Trophoblast cell (in vitro differentiated cells and primary cell): ENCODE data around the gene SDHA.
"Not testable (repeated sequence)": the region's sequence is repeated elsewhere in the genome, so short reads cannot be mapped to it uniquely, and the experiment has no call there.

Source experiments
- DNase-seq, 2 donors: peaks; one replicate each; pipeline ENCODE4 v3.0.0-alpha.2; 2016
- H2AFZ ChIP-seq: 2 replicates; pipeline ENCODE4 v1.6.1; 2013; ENCODE audit warnings: low read length, moderate library complexity, mild to moderate bottlenecking; ENCODE audit not compliant: insufficient read depth, poor library complexity
- H2AK5ac ChIP-seq: 2 replicates; pipeline ENCODE4 v1.6.1; 2013; ENCODE audit warnings: mild to moderate bottlenecking, low read length
- H2BK120ac ChIP-seq: 2 replicates; pipeline ENCODE4 v1.6.1; 2013; ENCODE audit warnings: low read length, mild to moderate bottlenecking, moderate library complexity; ENCODE audit not compliant: insufficient read depth, poor library complexity
- H2BK12ac ChIP-seq: 2 replicates; pipeline ENCODE4 v1.6.1; 2013; ENCODE audit warnings: mild to moderate bottlenecking, low read length, moderate library complexity
- H2BK5ac ChIP-seq: 2 replicates; pipeline ENCODE4 v1.6.1; 2013; ENCODE audit warnings: low read length, low read depth, moderate library complexity, mild to moderate bottlenecking; ENCODE audit not compliant: poor library complexity
- H3K14ac ChIP-seq: 2 replicates; pipeline ENCODE4 v1.6.1; 2013; ENCODE audit warnings: mild to moderate bottlenecking, low read length
- H3K18ac ChIP-seq: 2 replicates; pipeline ENCODE4 v1.6.1; 2013; ENCODE audit warnings: mild to moderate bottlenecking, low read length
- H3K23ac ChIP-seq: 2 replicates; pipeline ENCODE4 v1.6.1; 2013; ENCODE audit warnings: low read length
- H3K27ac ChIP-seq: 2 replicates; pipeline ENCODE4 v1.5.1; 2013; ENCODE audit warnings: low read depth, mild to moderate bottlenecking, inconsistent platforms, low read length, moderate library complexity
- H3K27me3 ChIP-seq: 2 replicates; pipeline ENCODE4 v1.6.1; 2013; ENCODE audit warnings: inconsistent platforms, mild to moderate bottlenecking, low read length, moderate library complexity; ENCODE audit not compliant: insufficient read depth
- H3K36me3 ChIP-seq, 2 experiments: 1 replicate in 1 of 2; 2 replicates in 1 of 2; pipeline ENCODE4 v1.6.1; 2013; ENCODE audit warnings: low read length in 2 of 2, mild to moderate bottlenecking in 2 of 2, moderate library complexity in 1 of 2; ENCODE audit not compliant: insufficient read depth in 2 of 2, control insufficient read depth in 1 of 2
- H3K4ac ChIP-seq: 2 replicates; pipeline ENCODE4 v1.6.1; 2013; ENCODE audit warnings: low read depth, mild to moderate bottlenecking, low read length, moderate library complexity
- H3K4me1 ChIP-seq, 2 experiments: 1 replicate in 1 of 2; 2 replicates in 1 of 2; pipeline ENCODE4 v1.6.1; 2013; ENCODE audit warnings: low read length in 2 of 2, mild to moderate bottlenecking in 2 of 2, moderate library complexity in 1 of 2; ENCODE audit not compliant: insufficient read depth in 2 of 2, control insufficient read depth in 1 of 2
- H3K4me2 ChIP-seq: 2 replicates; pipeline ENCODE4 v1.6.1; 2013; ENCODE audit warnings: inconsistent platforms, mild to moderate bottlenecking, low read length, moderate library complexity
- H3K4me3 ChIP-seq: 2 replicates; pipeline ENCODE4 v1.5.1; 2013; ENCODE audit warnings: mild to moderate bottlenecking, low read depth, low read length, inconsistent platforms
- H3K79me1 ChIP-seq: one replicate; pipeline ENCODE4 v1.6.1; 2013; ENCODE audit warnings: low read length
- H3K79me2 ChIP-seq: 2 replicates; pipeline ENCODE4 v1.6.1; 2013; ENCODE audit warnings: low read length, mild to moderate bottlenecking; ENCODE audit not compliant: control insufficient read depth, insufficient read depth, poor library complexity
- H3K9ac ChIP-seq: 2 replicates; pipeline ENCODE4 v1.6.1; 2013; ENCODE audit warnings: mild to moderate bottlenecking, low read length
- H3K9me3 ChIP-seq: 2 replicates; pipeline ENCODE4 v1.6.1; 2013; ENCODE audit warnings: low read depth, mild to moderate bottlenecking, control low read depth, inconsistent platforms, low read length; ENCODE audit not compliant: insufficient read depth
- H4K12ac ChIP-seq: 2 replicates; pipeline ENCODE4 v1.6.1; 2013; ENCODE audit warnings: low read depth, mild to moderate bottlenecking, low read length, moderate library complexity
- H4K8ac ChIP-seq: 2 replicates; pipeline ENCODE4 v1.6.1; 2013; ENCODE audit warnings: low read depth, mild to moderate bottlenecking, low read length, moderate library complexity
- H4K91ac ChIP-seq: one replicate; pipeline ENCODE4 v1.6.1; 2013; ENCODE audit warnings: low read depth, mild to moderate bottlenecking, low read length, moderate library complexity
- WGBS: extraction: QIAGEN DNeasy Blood & Tissue Kit; methylation state at CpG from one replicate; pipeline ENCODE4 v1.1.7; 2013; ENCODE audit warnings: missing lambda C conversion rate; ENCODE audit not compliant: insufficient read length, insufficient coverage; ENCODE audit errors: extremely low coverage; 5-methylcytosine and 5-hydroxymethylcytosine counted together

Gene SDHA

DNA sequence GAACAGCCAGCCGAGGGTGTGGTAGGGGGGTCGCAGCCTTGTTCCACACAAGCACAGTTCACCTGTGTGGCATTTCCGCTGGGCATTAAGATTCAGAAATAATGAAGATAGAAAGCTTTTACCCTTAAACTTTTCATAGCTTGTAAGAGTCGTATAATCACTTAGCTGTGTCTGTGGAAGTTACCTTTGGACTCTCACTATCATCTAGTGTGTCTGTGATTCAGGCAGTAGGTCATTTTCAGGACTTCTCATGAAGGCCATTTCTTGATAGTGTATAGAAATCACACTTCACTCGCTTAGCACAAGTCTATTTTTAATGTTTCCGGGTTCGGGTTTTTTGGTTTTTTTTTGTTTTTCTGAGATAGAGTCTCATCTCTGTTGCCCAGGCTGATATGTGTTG is 37.0 kb downstream of the SDHA start:
- H3K36me3 ChIP-seq, result peaks cover 49 to 51% of the 10 kb centered on the region in 2 experiments
- not testable (repeated sequence) for H4K12ac ChIP-seq, H2AFZ ChIP-seq, H3K23ac ChIP-seq, H4K8ac ChIP-seq, H3K9ac ChIP-seq, H2BK5ac ChIP-seq, H3K4ac ChIP-seq, H2AK5ac ChIP-seq, H3K79me2 ChIP-seq, H3K79me1 ChIP-seq, H3K4me1 ChIP-seq, H4K91ac ChIP-seq, H3K27ac ChIP-seq, H3K18ac ChIP-seq, H3K27me3 ChIP-seq, DNase-seq, H2BK12ac ChIP-seq, H3K4me2 ChIP-seq, H3K14ac ChIP-seq, H3K4me3 ChIP-seq, H2BK120ac ChIP-seq
- peaks cover 11% of the 10 kb centered on the region for H3K9me3 ChIP-seq
- no CpG with 5 or more reads among the region's 7 CpGs for WGBS

DNA sequence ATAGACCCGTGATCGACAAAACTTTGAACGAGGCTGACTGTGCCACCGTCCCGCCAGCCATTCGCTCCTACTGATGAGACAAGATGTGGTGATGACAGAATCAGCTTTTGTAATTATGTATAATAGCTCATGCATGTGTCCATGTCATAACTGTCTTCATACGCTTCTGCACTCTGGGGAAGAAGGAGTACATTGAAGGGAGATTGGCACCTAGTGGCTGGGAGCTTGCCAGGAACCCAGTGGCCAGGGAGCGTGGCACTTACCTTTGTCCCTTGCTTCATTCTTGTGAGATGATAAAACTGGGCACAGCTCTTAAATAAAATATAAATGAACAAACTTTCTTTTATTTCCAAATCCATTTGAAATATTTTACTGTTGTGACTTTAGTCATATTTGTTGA is 38.2 kb downstream of the SDHA start:
- not testable (repeated sequence) for H2BK5ac ChIP-seq, H4K12ac ChIP-seq, H4K91ac ChIP-seq, H3K4me2 ChIP-seq, H3K23ac ChIP-seq, H3K4me3 ChIP-seq, H3K4me1 ChIP-seq, H3K14ac ChIP-seq, H3K18ac ChIP-seq, H2AK5ac ChIP-seq, H2AFZ ChIP-seq, H3K9ac ChIP-seq, H2BK120ac ChIP-seq, H2BK12ac ChIP-seq, DNase-seq, H3K79me2 ChIP-seq, H3K4ac ChIP-seq, H3K27ac ChIP-seq, H3K27me3 ChIP-seq, H3K79me1 ChIP-seq, H4K8ac ChIP-seq
- peaks cover 42 to 47% of the 10 kb centered on the region in 2 experiments for H3K36me3 ChIP-seq
- WGBS, result no CpG with 5 or more reads among the region's 8 CpGs
- H3K9me3 ChIP-seq, result peaks cover 11% of the 10 kb centered on the region

DNA sequence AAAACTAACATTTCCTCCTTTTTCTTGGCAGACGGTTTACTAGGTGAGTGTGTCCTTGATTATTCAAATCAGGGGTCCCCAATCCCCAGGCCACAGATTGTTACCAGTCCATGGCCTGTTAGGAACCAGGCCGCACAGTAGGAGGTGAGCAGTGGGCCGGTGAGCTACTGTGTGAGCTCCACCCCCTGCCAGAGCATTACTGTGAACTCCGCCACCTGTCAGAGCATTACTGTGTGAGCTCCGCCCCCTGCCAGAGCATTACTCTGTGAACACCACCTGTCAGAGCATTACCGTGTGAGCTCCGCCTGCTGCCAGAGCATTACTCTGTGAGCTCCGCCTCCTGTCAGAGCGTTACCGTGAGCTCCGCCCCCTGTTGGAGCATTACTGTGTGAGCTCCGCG is 39.0 kb downstream of the SDHA start:
- Histone ChIP-seq H2AK5ac (no peak overlapping the region), H3K4ac (no peak overlapping the region), H3K18ac (no peak overlapping the region), H4K12ac (no peak overlapping the region), H3K4me3 (no peak overlapping the region), H3K4me1 (no peaks in the 10 kb centered on the region), H2AFZ (no peak overlapping the region), H3K23ac (no peak overlapping the region), H3K9me3 (peaks cover 11% of the 10 kb centered on the region), H4K8ac (no peak overlapping the region), H3K9ac (no peak overlapping the region), H2BK5ac (no peak overlapping the region), H2BK12ac (no peak overlapping the region), H2BK120ac (no peak overlapping the region), H3K27ac (no peak overlapping the region), H3K4me2 (no peak overlapping the region), H3K27me3 (no peaks in the 10 kb centered on the region), H3K79me2 (no peaks in the 10 kb centered on the region), H3K79me1 (no peaks in the 10 kb centered on the region), H3K36me3 (peaks cover 40 to 43% of the 10 kb centered on the region in 2 experiments), H3K14ac (no peak overlapping the region), H4K91ac (no peak overlapping the region)
- no peak for DNase-seq
- WGBS, result no CpG with 5 or more reads among the region's 13 CpGs

DNA sequence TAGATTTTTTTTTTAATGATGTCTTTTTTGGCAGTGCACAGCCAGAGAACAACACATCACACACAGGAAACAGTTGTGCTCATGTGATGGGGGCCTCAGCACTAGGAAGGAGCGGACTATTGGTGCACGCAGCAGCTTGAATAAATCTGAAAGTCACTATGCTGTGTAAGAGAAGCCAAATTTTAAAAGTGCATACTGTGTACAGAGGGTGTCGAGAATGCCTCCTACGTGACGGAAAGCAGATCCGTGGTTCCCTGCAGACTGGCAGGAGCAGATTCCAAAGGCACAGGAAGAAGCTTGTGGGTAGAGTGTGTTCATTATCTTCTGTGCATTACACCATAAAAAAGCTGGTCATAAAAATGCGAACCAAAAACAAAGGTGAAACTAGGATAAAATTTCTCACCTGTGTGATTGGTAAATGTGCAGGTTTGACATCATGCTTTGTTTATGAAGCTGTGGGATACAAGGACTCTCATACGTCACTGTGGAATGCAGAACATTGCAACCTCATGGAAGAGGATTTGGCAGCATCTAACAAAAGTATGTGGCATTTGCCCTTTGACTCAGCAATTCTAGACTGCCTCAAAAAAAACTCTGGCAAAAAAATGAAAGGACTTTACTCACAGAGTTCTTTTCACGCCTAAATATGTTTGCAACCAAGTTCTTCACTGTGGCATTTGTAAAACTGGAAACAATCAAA is 45.3 kb downstream of the SDHA start:
- H2AK5ac ChIP-seq, H2BK5ac ChIP-seq, H3K4ac ChIP-seq, H3K27me3 ChIP-seq, H2AFZ ChIP-seq, H3K79me1 ChIP-seq, H2BK120ac ChIP-seq, H3K79me2 ChIP-seq, H3K9ac ChIP-seq, H3K23ac ChIP-seq, H3K9me3 ChIP-seq, H3K4me1 ChIP-seq, H3K14ac ChIP-seq, H3K4me3 ChIP-seq, H4K8ac ChIP-seq, H3K18ac ChIP-seq, H2BK12ac ChIP-seq, H4K12ac ChIP-seq, H4K91ac ChIP-seq: not testable (repeated sequence)
- Histone ChIP-seq H3K36me3 (peaks cover 10 to 13% of the 10 kb centered on the region in 2 experiments), H3K27ac (peak overlapping the region; percentile 80), H3K4me2 (peak overlapping the region; percentile 51)
- DNase-seq, result peak; percentile 91 to 99
- WGBS, result no CpG with 5 or more reads among the region's 9 CpGs
